ENCODE results near the gene ATXN3L.
"Not testable (repeated sequence)": the region's sequence is repeated elsewhere in the genome, so short reads cannot be mapped to it uniquely, and the experiment has no call there.

Gene ATXN3L

DNA sequence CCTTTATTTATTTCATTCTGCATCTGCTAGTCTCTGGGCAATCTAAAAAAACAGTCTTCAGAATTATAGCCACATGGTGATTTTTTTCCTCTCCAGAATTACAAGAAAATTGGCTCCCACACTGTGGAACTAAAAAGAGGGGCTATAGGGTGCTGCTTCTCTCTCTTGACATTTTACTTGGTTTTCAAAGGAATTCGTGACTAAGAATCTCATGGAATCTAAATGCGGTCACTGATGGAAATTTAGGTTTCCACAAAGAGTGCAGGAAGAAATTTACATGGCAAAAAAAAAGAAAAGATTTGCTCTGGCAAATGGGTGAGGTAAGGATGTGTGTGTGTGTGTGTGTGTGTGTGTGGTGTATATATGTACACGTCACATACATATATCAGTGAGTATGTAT lies 10.2 kb downstream of the ATXN3L start:
- Histone ChIP-seq H3K9ac (ENCODE audit: low read depth, low read length) (no peak overlapping the region), H4K20me1 (ENCODE audit: insufficient read depth, low read length) (no peaks in the 10 kb centered on the region), H3K4me1 (ENCODE audit: insufficient read depth, low read length) (no peaks in the 10 kb centered on the region), H3K9me3 (ENCODE audit: insufficient read depth, low read length, severe bottlenecking) (no peaks in the 10 kb centered on the region), H3K4me2 (ENCODE audit: insufficient read depth, low read length) (no peak overlapping the region), H3K79me2 (ENCODE audit: insufficient read depth, low read length) (no peaks in the 10 kb centered on the region), H2AFZ (ENCODE audit: low read depth, low read length) (no peak overlapping the region), H3K36me3 (ENCODE audit: insufficient read depth, low read length) (no peaks in the 10 kb centered on the region), H3K4me3 (ENCODE audit: low read depth in 1 of 2, low read length in 2 of 2) (no peak overlapping the region), H3K27ac (ENCODE audit: low read length) (no peak overlapping the region), H3K27me3 (ENCODE audit: insufficient read depth, low read length, poor library complexity) (no peaks in the 10 kb centered on the region)
- DNase-seq (no peak), ATAC-seq (ENCODE audit: insufficient read depth, low read depth) (no peak)
- TF ChIP-seq, protein P1, sequence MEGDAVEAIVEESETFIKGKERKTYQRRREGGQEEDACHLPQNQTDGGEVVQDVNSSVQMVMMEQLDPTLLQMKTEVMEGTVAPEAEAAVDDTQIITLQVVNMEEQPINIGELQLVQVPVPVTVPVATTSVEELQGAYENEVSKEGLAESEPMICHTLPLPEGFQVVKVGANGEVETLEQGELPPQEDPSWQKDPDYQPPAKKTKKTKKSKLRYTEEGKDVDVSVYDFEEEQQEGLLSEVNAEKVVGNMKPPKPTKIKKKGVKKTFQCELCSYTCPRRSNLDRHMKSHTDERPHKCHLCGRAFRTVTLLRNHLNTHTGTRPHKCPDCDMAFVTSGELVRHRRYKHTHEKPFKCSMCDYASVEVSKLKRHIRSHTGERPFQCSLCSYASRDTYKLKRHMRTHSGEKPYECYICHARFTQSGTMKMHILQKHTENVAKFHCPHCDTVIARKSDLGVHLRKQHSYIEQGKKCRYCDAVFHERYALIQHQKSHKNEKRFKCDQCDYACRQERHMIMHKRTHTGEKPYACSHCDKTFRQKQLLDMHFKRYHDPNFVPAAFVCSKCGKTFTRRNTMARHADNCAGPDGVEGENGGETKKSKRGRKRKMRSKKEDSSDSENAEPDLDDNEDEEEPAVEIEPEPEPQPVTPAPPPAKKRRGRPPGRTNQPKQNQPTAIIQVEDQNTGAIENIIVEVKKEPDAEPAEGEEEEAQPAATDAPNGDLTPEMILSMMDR (IDR thresholded peaks at IDR 0.05; ENCODE audit: borderline replicate concordance, extremely low read depth, low read length, poor library complexity, severe bottlenecking): no peak
- no peak for TF ChIP-seq EZH2 (IDR thresholded peaks at IDR 0.05; ENCODE audit: borderline replicate concordance, low read depth, low read length, severe bottlenecking)

DNA sequence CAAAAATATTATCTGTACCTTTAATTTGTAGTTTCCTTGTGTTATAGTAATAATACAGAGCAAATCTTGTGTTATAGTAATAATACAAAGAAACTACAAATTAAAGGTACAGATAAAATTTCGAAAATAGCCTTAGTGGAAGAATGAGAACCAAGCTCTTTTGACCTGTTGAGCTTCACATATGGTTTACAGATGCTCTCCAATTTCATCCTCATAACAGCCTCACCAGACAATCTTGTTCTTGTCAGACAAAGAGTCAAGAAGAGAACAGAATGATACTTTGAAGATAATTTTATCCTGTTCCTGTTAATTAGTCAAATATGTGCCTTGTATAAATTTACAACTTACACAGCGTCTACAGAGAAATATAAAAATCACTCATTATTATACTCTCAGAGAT lies 12.8 kb downstream of the ATXN3L start:
- H3K4me2 ChIP-seq (ENCODE audit: insufficient read depth, low read length): no peak overlapping the region
- TF ChIP-seq, protein P1 (IDR thresholded peaks at IDR 0.05; ENCODE audit: borderline replicate concordance, extremely low read depth, low read length, poor library complexity, severe bottlenecking): no peak
- TF ChIP-seq EZH2 (IDR thresholded peaks at IDR 0.05; ENCODE audit: borderline replicate concordance, low read depth, low read length, severe bottlenecking): no peak
- ATAC-seq (ENCODE audit: insufficient read depth, low read depth): no peak

DNA sequence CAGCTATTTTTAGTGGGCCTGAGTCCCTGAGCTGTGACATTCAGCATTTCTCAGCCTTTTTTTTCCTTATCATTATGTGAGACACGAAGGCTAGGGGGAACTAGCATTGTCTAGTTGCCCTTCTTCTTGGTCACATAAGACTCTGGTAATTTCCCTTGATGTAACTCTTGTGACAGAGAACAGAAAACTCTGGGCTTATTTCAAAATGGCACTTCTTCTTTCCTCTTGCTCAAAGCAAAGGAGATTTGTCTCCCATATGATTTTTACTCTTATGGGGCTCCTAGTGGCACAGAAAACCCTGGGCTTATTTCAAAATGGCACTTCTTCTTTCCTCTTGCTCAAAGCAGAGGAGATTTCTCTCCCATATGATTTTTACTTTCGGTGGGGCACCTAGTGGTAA lies 14.7 kb downstream of the ATXN3L start:
- Histone ChIP-seq H3K27me3 (ENCODE audit: insufficient read depth, low read length, poor library complexity) (no peaks in the 10 kb centered on the region), H3K27ac (ENCODE audit: low read length) (no peak overlapping the region), H3K9me3 (ENCODE audit: insufficient read depth, low read length, severe bottlenecking) (no peaks in the 10 kb centered on the region), H2AFZ (ENCODE audit: low read depth, low read length) (no peak overlapping the region), H3K4me3 (ENCODE audit: low read depth in 1 of 2, low read length in 2 of 2) (no peak overlapping the region), H4K20me1 (ENCODE audit: insufficient read depth, low read length) (no peaks in the 10 kb centered on the region), H3K4me2 (ENCODE audit: insufficient read depth, low read length) (no peak overlapping the region), H3K9ac (ENCODE audit: low read depth, low read length) (no peak overlapping the region), H3K79me2 (ENCODE audit: insufficient read depth, low read length) (no peaks in the 10 kb centered on the region), H3K36me3 (ENCODE audit: insufficient read depth, low read length) (no peaks in the 10 kb centered on the region), H3K4me1 (ENCODE audit: insufficient read depth, low read length) (no peaks in the 10 kb centered on the region)
- DNase-seq (no peak), ATAC-seq (ENCODE audit: insufficient read depth, low read depth) (no peak)
- no peak for TF ChIP-seq EZH2 (IDR thresholded peaks at IDR 0.05; ENCODE audit: borderline replicate concordance, low read depth, low read length, severe bottlenecking)
- TF ChIP-seq, protein P1 (IDR thresholded peaks at IDR 0.05; ENCODE audit: borderline replicate concordance, extremely low read depth, low read length, poor library complexity, severe bottlenecking): no peak

More for the DNA sequence above, 12.8 kb downstream of the ATXN3L start:
- no peak overlapping the region for H3K27ac ChIP-seq (ENCODE audit: low read length)
- H3K79me2 ChIP-seq (ENCODE audit: insufficient read depth, low read length): no peaks in the 10 kb centered on the region
- no peaks in the 10 kb centered on the region for H3K36me3 ChIP-seq (ENCODE audit: insufficient read depth, low read length)
- no peaks in the 10 kb centered on the region for H3K27me3 ChIP-seq (ENCODE audit: insufficient read depth, low read length, poor library complexity)
- no peaks in the 10 kb centered on the region for H3K9me3 ChIP-seq (ENCODE audit: insufficient read depth, low read length, severe bottlenecking)
- H3K9ac ChIP-seq (ENCODE audit: low read depth, low read length): no peak overlapping the region
- H3K4me3 ChIP-seq (ENCODE audit: low read depth in 1 of 2, low read length in 2 of 2): no peak overlapping the region
- no peaks in the 10 kb centered on the region for H4K20me1 ChIP-seq (ENCODE audit: insufficient read depth, low read length)
- H3K4me1 ChIP-seq (ENCODE audit: insufficient read depth, low read length): no peaks in the 10 kb centered on the region
- DNase-seq: no peak
- no peak overlapping the region for H2AFZ ChIP-seq (ENCODE audit: low read depth, low read length)

DNA sequence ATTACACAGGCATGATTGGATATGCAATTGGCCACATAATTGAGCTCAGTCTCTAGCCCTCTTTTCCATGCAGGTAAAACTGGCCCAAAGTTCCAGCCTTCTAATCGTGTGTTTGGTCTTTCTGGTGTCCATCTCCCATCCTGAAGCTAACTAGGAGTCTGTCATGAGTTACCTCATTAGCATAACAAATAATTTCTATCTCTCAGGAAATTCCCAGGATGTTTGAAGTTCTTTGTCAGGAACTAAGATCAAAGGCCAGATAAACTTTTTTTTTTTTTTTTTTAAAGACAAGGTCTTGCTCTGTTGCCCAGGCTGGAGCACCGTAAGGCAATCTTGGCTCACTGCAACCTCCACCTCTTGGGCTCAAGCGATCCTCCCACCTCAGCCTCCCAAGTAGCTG lies 15.8 kb downstream of the ATXN3L start:
- H3K36me3 ChIP-seq (ENCODE audit: insufficient read depth, low read length): no peaks in the 10 kb centered on the region
- ATAC-seq (ENCODE audit: insufficient read depth, low read depth): no peak

DNA sequence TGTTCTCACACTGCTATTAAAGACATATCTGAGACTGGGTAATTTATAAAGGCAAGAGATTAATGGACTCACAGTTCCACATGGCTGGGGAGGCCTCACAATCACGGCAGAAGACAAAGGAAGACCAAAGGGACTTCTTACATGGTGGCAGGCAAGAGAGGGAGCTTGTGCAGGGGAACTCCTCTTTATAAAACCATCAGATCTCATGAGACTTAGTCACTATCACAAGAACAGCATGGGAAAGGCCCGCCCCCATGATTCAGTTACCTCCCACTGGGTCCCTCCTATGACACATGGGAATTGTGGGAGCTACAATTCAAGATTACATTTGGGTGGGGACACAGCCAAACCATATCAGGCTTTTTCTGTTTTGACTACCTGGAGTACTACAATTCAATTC lies 16.6 kb downstream of the ATXN3L start:
- not testable (repeated sequence) for H3K9ac ChIP-seq (ENCODE audit: low read depth, low read length); DNase-seq; H3K4me3 ChIP-seq (ENCODE audit: low read depth in 1 of 2, low read length in 2 of 2); H3K9me3 ChIP-seq (ENCODE audit: insufficient read depth, low read length, severe bottlenecking); H3K4me2 ChIP-seq (ENCODE audit: insufficient read depth, low read length); H3K27me3 ChIP-seq (ENCODE audit: insufficient read depth, low read length, poor library complexity); H4K20me1 ChIP-seq (ENCODE audit: insufficient read depth, low read length); H3K4me1 ChIP-seq (ENCODE audit: insufficient read depth, low read length); H2AFZ ChIP-seq (ENCODE audit: low read depth, low read length); H3K27ac ChIP-seq (ENCODE audit: low read length); H3K36me3 ChIP-seq (ENCODE audit: insufficient read depth, low read length); H3K79me2 ChIP-seq (ENCODE audit: insufficient read depth, low read length); ATAC-seq (ENCODE audit: insufficient read depth, low read depth)

More for the DNA sequence above, 15.8 kb downstream of the ATXN3L start:
- no peak for DNase-seq
- Histone ChIP-seq H3K4me1 (ENCODE audit: insufficient read depth, low read length) (no peaks in the 10 kb centered on the region), H2AFZ (ENCODE audit: low read depth, low read length) (no peak overlapping the region), H3K9me3 (ENCODE audit: insufficient read depth, low read length, severe bottlenecking) (no peaks in the 10 kb centered on the region), H3K27me3 (ENCODE audit: insufficient read depth, low read length, poor library complexity) (no peaks in the 10 kb centered on the region), H4K20me1 (ENCODE audit: insufficient read depth, low read length) (no peaks in the 10 kb centered on the region), H3K27ac (ENCODE audit: low read length) (no peak overlapping the region), H3K79me2 (ENCODE audit: insufficient read depth, low read length) (no peaks in the 10 kb centered on the region), H3K4me3 (ENCODE audit: low read depth in 1 of 2, low read length in 2 of 2) (no peak overlapping the region), H3K4me2 (ENCODE audit: insufficient read depth, low read length) (no peak overlapping the region), H3K9ac (ENCODE audit: low read depth, low read length) (no peak overlapping the region)
- TF ChIP-seq, protein P1 (IDR thresholded peaks at IDR 0.05; ENCODE audit: borderline replicate concordance, extremely low read depth, low read length, poor library complexity, severe bottlenecking): no peak
- TF ChIP-seq EZH2 (IDR thresholded peaks at IDR 0.05; ENCODE audit: borderline replicate concordance, low read depth, low read length, severe bottlenecking): no peak

Data from DND-41 (cell line).